Measurements from ENCODE around the gene HDX. TPM values are rescaled to one million over a fixed set of nuclear protein-coding genes. Genes with fewer than 3 reads are reported as not detected.

Gene HDX
- total RNA-seq, 4 donors from 2014 or later, result 5.2 to 11.4 (median 5.6) TPM

DNA sequence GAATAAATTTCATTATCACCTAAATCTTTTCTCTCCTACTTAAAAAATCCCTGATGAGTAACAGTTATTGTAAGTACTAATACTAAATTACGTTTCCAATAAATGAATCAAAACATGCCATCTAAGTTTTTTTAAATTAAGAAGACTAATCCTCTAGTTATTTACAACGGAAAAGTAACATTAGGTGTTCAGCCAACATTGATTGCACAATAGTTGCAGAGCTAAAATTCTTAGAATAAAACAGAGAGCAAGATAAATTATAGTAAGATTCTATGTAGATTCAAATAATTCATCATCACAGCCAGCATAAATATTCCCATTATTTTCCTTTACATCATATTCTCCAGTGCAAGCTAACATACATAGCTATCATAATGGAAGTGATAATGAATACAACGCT, 139.2 kb downstream of the HDX start:
- Histone ChIP-seq H3K27me3 (no peaks in the 10 kb centered on the region), H3K4me1 (peaks cover 0 to 21% (median 0%) of the 10 kb centered on the region in 3 donors), H3K27ac (peak overlapping the region in 1 of 4 donors; percentile 31), H3K9me3 (no peaks in the 10 kb centered on the region), H3K4me3 (peak overlapping the region in 1 of 2 donors; percentile 14), H3K36me3 (no peaks in the 10 kb centered on the region)
- no peak for ATAC-seq
- 8 to 26% methylated on average over 3 of the region's 3 CpGs for WGBS, 2 donors (ENCODE audit: low coverage in 1 of 2)
- TF ChIP-seq EP300 (IDR thresholded peaks at IDR 0.05), result no peak
- TF ChIP-seq POLR2AphosphoS5 (IDR thresholded peaks at IDR 0.05), result no peak
- no peak for TF ChIP-seq POLR2A (IDR thresholded peaks at IDR 0.05)
- TF ChIP-seq, protein P1, sequence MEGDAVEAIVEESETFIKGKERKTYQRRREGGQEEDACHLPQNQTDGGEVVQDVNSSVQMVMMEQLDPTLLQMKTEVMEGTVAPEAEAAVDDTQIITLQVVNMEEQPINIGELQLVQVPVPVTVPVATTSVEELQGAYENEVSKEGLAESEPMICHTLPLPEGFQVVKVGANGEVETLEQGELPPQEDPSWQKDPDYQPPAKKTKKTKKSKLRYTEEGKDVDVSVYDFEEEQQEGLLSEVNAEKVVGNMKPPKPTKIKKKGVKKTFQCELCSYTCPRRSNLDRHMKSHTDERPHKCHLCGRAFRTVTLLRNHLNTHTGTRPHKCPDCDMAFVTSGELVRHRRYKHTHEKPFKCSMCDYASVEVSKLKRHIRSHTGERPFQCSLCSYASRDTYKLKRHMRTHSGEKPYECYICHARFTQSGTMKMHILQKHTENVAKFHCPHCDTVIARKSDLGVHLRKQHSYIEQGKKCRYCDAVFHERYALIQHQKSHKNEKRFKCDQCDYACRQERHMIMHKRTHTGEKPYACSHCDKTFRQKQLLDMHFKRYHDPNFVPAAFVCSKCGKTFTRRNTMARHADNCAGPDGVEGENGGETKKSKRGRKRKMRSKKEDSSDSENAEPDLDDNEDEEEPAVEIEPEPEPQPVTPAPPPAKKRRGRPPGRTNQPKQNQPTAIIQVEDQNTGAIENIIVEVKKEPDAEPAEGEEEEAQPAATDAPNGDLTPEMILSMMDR (IDR thresholded peaks at IDR 0.05), result no peak

DNA sequence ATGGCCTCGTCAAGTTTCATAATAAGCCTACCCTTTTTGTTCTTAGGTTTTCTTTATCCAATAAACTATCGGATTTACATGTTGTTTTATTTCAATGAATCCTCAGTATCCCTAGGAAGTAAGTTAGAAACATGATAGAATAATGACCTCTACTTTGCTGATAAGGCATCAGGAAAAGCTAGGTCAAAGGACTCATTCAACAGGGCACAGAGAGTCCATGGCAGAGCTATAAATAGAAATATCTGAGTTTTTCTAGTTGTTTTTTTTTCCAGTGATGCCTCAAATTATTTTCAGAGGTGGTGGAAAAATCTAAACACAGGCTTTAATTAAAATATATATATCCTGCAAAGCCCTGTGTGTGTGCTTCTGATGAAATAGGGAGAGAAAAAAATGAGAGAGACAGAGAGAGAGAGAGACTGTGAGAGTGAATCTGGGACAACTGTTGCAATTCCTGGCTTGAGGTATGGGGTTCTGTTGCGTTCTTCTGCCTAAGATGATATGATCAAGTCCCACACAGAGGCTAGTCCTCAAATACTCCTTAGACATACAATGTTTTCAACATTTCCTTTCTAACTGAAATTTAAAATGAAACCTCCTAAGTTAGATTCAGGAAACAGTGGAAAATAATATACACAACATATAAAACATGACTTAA, 139.9 kb downstream of the HDX start:
- no peaks in the 10 kb centered on the region for H3K9me3 ChIP-seq
- ATAC-seq, result peak; percentile 34
- no peak overlapping the region for H3K4me3 ChIP-seq
- peaks cover 0 to 21% (median 0%) of the 10 kb centered on the region in 3 donors for H3K4me1 ChIP-seq
- WGBS, 2 donors (ENCODE audit: low coverage in 1 of 2), result 54 to 57% methylated on average over 1 to 3 of the region's 3 CpGs
- H3K27me3 ChIP-seq, result no peaks in the 10 kb centered on the region
- TF ChIP-seq POLR2AphosphoS5 (IDR thresholded peaks at IDR 0.05) (no peak), POLR2A (IDR thresholded peaks at IDR 0.05) (no peak), EP300 (IDR thresholded peaks at IDR 0.05) (no peak)
- TF ChIP-seq, protein P1 (IDR thresholded peaks at IDR 0.05), result no peak
- no peak overlapping the region for H3K27ac ChIP-seq
- no peaks in the 10 kb centered on the region for H3K36me3 ChIP-seq

DNA sequence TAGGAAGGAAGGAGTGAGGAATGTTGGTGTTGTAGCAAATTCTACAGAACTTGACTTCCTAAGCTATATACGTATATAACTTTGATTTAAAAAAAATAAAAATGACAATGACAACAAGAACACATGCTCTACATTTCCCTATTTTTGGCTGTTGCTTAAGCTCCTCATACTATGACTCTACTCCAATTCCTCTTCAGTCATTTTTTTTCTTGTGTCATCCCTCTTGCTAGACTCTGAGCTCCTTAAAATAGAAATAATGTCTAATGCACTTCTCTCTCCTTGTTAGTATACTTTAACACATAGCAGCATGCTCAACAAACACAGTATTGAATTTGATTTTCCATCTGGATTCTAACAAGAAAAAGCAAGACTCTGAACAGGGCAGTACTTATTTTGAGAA, 144.0 kb downstream of the HDX start:
- ATAC-seq, result no peak
- Histone ChIP-seq H3K4me1 (peaks cover 0 to 13% (median 0%) of the 10 kb centered on the region in 3 donors), H3K36me3 (no peaks in the 10 kb centered on the region), H3K27me3 (no peaks in the 10 kb centered on the region), H3K4me3 (no peak overlapping the region), H3K9me3 (no peaks in the 10 kb centered on the region), H3K27ac (no peak overlapping the region)
- TF ChIP-seq POLR2A (IDR thresholded peaks at IDR 0.05), result no peak
- TF ChIP-seq POLR2AphosphoS5 (IDR thresholded peaks at IDR 0.05), result no peak
- TF ChIP-seq, protein P1 (IDR thresholded peaks at IDR 0.05), result no peak
- no peak for TF ChIP-seq EP300 (IDR thresholded peaks at IDR 0.05)
- 91 to 100% methylated on average over 1 of the region's 1 CpG for WGBS, 2 donors (ENCODE audit: low coverage in 1 of 2)

DNA sequence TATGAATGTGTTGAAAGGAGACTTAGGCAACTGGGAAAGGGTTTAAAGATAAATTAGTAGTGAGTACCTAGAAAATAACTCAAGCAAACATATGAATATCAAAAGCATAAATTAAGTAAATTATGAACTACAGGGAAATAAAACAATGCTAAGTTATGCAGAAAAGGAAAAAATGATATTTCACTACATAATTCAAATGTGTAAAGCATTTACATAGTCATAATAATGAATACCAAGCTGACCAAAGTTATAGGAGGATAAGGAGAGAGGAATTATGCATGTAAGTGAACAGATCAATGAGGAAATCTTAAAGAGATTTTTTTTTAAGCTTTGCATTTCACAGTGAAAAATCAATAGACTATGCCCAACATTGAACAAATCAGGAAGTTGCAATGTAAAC, 145.0 kb downstream of the HDX start:
- Histone ChIP-seq H3K36me3 (no peaks in the 10 kb centered on the region), H3K27ac (no peak overlapping the region), H3K9me3 (no peaks in the 10 kb centered on the region), H3K4me1 (peaks cover 0 to 3% (median 0%) of the 10 kb centered on the region in 3 donors), H3K4me3 (no peak overlapping the region), H3K27me3 (no peaks in the 10 kb centered on the region)
- TF ChIP-seq, protein P1 (IDR thresholded peaks at IDR 0.05), result no peak
- TF ChIP-seq POLR2A (IDR thresholded peaks at IDR 0.05) (no peak), EP300 (IDR thresholded peaks at IDR 0.05) (no peak), POLR2AphosphoS5 (IDR thresholded peaks at IDR 0.05) (no peak)
- no peak for ATAC-seq

DNA sequence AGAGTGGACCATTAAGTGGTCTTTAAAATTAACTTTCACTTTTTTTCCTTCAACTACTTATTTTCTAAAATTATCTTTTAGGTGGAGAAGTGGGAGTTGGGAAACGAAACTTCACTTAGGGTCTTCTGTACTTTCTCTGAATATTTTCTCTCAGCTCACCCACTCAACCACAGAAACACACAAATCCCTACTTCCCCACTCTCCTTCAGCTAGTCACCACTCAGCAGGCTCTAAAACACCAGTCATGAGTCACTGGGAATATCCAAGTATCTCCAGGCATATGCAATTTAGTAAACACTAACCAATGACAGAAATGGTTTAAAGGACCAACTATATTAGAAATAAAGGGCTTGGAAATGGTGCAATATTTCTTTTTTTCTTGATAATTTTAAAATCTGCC, 161.3 kb downstream of the HDX start:
- TF ChIP-seq, protein P1 (IDR thresholded peaks at IDR 0.05), result no peak
- no peak for TF ChIP-seq EP300 (IDR thresholded peaks at IDR 0.05)
- Histone ChIP-seq H3K27me3 (no peaks in the 10 kb centered on the region), H3K27ac (no peak overlapping the region), H3K9me3 (no peaks in the 10 kb centered on the region), H3K36me3 (no peaks in the 10 kb centered on the region), H3K4me1 (no peaks in the 10 kb centered on the region), H3K4me3 (no peak overlapping the region)
- no peak for ATAC-seq
- WGBS, 2 donors (ENCODE audit: low coverage in 1 of 2), result 56% methylated on average over 1 of the region's 1 CpG; no CpG with 5 or more reads in 1 of the 2 donors

Data from gastroesophageal sphincter (tissue), 4 donors.